ENCODE results near the gene HAUS3. TPM values are rescaled to one million over a fixed set of nuclear protein-coding genes. Genes with fewer than 3 reads are reported as not detected.
"Not testable (repeated sequence)": the region's sequence is repeated elsewhere in the genome, so short reads cannot be mapped to it uniquely, and the experiment has no call there.

The HAUS3 gene
- total and polyA plus RNA-seq, 3 donors from 2014 or later: 13.8 to 44.0 (median 40.1) TPM

- 89 to 90% methylated on average over 13 of the region's 13 CpGs for WGBS, 2 donors
- intact Hi-C loops (cut with DNase I; ENCODE audit: low total_unique reads): no loop called here
- no peaks in the 10 kb centered on the region for H3K36me3 ChIP-seq (ENCODE audit: low read depth, missing control alignments)
These were observed 38.8 kb upstream of the HAUS3 start for GRCh38 chr4:2280531-2281300.

GRCh38 chr4:2277956-2278355 is 36.0 kb upstream of the HAUS3 start:
- no peak for DNase-seq
- H3K27me3 ChIP-seq: no peaks in the 10 kb centered on the region
- H3K4me1 ChIP-seq: peaks cover 10% of the 10 kb centered on the region
- TF ChIP-seq, protein P1, sequence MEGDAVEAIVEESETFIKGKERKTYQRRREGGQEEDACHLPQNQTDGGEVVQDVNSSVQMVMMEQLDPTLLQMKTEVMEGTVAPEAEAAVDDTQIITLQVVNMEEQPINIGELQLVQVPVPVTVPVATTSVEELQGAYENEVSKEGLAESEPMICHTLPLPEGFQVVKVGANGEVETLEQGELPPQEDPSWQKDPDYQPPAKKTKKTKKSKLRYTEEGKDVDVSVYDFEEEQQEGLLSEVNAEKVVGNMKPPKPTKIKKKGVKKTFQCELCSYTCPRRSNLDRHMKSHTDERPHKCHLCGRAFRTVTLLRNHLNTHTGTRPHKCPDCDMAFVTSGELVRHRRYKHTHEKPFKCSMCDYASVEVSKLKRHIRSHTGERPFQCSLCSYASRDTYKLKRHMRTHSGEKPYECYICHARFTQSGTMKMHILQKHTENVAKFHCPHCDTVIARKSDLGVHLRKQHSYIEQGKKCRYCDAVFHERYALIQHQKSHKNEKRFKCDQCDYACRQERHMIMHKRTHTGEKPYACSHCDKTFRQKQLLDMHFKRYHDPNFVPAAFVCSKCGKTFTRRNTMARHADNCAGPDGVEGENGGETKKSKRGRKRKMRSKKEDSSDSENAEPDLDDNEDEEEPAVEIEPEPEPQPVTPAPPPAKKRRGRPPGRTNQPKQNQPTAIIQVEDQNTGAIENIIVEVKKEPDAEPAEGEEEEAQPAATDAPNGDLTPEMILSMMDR (IDR thresholded peaks at IDR 0.05): no peak
- TF ChIP-seq POLR2A (IDR thresholded peaks at IDR 0.05): no peak
- H3K4me3 ChIP-seq: no peak overlapping the region
- no peak overlapping the region for H3K27ac ChIP-seq
- 95 to 96% methylated on average over 9 of the region's 9 CpGs for WGBS, 2 donors
- no peaks in the 10 kb centered on the region for H3K9me3 ChIP-seq
- no peaks in the 10 kb centered on the region for H3K36me3 ChIP-seq (ENCODE audit: low read depth, missing control alignments)
- intact Hi-C loops (cut with DNase I; ENCODE audit: low total_unique reads): no loop called here

More at GRCh38 chr4:2280531-2281300, 38.8 kb upstream of the HAUS3 start:
- Histone ChIP-seq H3K27ac (no peak overlapping the region), H3K27me3 (no peaks in the 10 kb centered on the region), H3K4me1 (no peaks in the 10 kb centered on the region), H3K4me3 (no peak overlapping the region), H3K9me3 (no peaks in the 10 kb centered on the region)
- TF ChIP-seq, protein P1 (IDR thresholded peaks at IDR 0.05): no peak
- no peak for TF ChIP-seq POLR2A (IDR thresholded peaks at IDR 0.05)
- no peak for DNase-seq

- intact Hi-C loops (cut with DNase I; ENCODE audit: low total_unique reads): no loop called here
- TF ChIP-seq, protein P1 (IDR thresholded peaks at IDR 0.05): no peak
- TF ChIP-seq POLR2A (IDR thresholded peaks at IDR 0.05): no peak
- Histone ChIP-seq H3K27ac (no peak overlapping the region), H3K4me3 (no peak overlapping the region), H3K27me3 (no peaks in the 10 kb centered on the region), H3K36me3 (ENCODE audit: low read depth, missing control alignments) (no peaks in the 10 kb centered on the region), H3K4me1 (peaks cover 12% of the 10 kb centered on the region), H3K9me3 (no peaks in the 10 kb centered on the region)
- WGBS, 2 donors: 82 to 86% methylated on average over 29 to 30 of the region's 30 CpGs
- no peak for DNase-seq
These were observed 34.8 kb upstream of the HAUS3 start for GRCh38 chr4:2276581-2277325.

- DNase-seq: no peak
These were observed 33.8 kb upstream of the HAUS3 start for GRCh38 chr4:2275546-2276251.

DNA sequence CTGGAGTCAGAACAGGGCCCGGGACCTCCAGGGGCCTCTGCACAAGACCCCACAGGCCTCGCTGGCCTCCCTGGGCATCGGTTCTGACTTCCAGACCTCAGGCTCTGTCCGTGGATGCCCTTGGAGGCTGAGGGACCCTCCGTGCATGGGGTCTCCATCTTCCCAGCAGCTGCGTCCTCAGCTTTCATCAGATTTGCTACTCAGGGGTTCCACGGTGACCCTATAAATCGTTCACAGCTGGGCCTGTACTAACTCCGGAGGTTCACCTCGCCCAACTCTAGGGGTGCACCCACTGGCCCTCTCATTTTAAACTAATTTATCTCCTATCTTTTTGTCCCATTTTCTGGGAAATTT is 33.1 kb upstream of the HAUS3 start:
- H3K4me3 ChIP-seq; H3K27me3 ChIP-seq; H3K27ac ChIP-seq; H3K36me3 ChIP-seq (ENCODE audit: low read depth, missing control alignments); intact Hi-C loops (cut with DNase I; ENCODE audit: low total_unique reads); DNase-seq; H3K9me3 ChIP-seq: not testable (repeated sequence)
- H3K4me1 ChIP-seq: peaks cover 12% of the 10 kb centered on the region
- WGBS, 2 donors: 94 to 96% methylated on average over 10 of the region's 10 CpGs

More at GRCh38 chr4:2275546-2276251, 33.8 kb upstream of the HAUS3 start:
- Histone ChIP-seq H3K4me1 (peaks cover 12% of the 10 kb centered on the region), H3K9me3 (no peaks in the 10 kb centered on the region), H3K36me3 (ENCODE audit: low read depth, missing control alignments) (no peaks in the 10 kb centered on the region), H3K27ac (no peak overlapping the region), H3K27me3 (no peaks in the 10 kb centered on the region), H3K4me3 (peak overlapping the region in 1 of 2 donors; percentile 9)
- TF ChIP-seq POLR2A (IDR thresholded peaks at IDR 0.05): no peak
- TF ChIP-seq, protein P1 (IDR thresholded peaks at IDR 0.05): no peak
- 77 to 84% methylated on average over 29 to 44 of the region's 44 CpGs for WGBS, 2 donors
- intact Hi-C loops (cut with DNase I; ENCODE audit: low total_unique reads): no loop called here

All from testis (tissue), 3 donors.